Measurements from ENCODE around the gene RAB35. TPM values are rescaled to one million over a fixed set of nuclear protein-coding genes. Genes with fewer than 3 reads are reported as not detected.

Gene RAB35
- total and polyA plus RNA-seq, 2 experiments from 2014 or later = 25.4 to 33.4 TPM

DNA sequence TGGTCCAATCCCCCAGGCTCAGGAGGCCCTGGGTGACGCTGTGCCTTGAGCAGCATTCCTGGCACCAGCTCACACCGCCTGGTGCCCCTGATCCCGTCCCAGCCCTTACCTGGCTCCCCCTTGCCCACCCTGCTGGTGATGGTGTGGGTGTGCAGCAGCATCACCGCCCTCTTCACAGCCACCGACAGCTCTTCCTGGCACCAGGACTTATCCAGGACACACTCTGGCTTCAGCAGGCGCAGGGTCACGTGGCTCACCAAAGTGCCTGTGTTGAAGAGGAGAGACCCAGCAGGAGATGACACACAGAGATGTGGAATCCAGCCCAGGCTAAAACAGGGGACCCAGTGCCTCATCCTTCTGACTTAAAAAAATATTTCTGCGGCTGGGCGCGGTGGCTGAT is 41.8 kb upstream of the RAB35 start:
- Histone ChIP-seq H3K4me3 (no peak overlapping the region), H3K9me3 (ENCODE audit: low read depth) (no peaks in the 10 kb centered on the region), H3K27ac (no peak overlapping the region), H3K27me3 (no peaks in the 10 kb centered on the region), H3K4me1 (ENCODE audit: low read depth) (no peaks in the 10 kb centered on the region), H3K36me3 (peaks cover 76% of the 10 kb centered on the region)
- TF ChIP-seq CTCF (IDR thresholded peaks at IDR 0.05; ENCODE audit: low read depth, low read length) = no peak
- no peak for DNase-seq (ENCODE audit: low read depth in 1 of 2, low spot score in 1 of 2)

- no peaks in the 10 kb centered on the region for H3K9me3 ChIP-seq (ENCODE audit: low read depth)
- no peak for TF ChIP-seq CTCF (IDR thresholded peaks at IDR 0.05; ENCODE audit: low read depth, low read length)
- no peaks in the 10 kb centered on the region for H3K4me1 ChIP-seq (ENCODE audit: low read depth)
- H3K36me3 ChIP-seq = peaks cover 76% of the 10 kb centered on the region
- no peaks in the 10 kb centered on the region for H3K27me3 ChIP-seq
- no peak for DNase-seq (ENCODE audit: low read depth in 1 of 2, low spot score in 1 of 2)
- H3K4me3 ChIP-seq = no peak overlapping the region
- H3K27ac ChIP-seq = no peak overlapping the region
Measured at GRCh38 chr12:120157678-120158077, 41.1 kb upstream of the RAB35 start.

DNA sequence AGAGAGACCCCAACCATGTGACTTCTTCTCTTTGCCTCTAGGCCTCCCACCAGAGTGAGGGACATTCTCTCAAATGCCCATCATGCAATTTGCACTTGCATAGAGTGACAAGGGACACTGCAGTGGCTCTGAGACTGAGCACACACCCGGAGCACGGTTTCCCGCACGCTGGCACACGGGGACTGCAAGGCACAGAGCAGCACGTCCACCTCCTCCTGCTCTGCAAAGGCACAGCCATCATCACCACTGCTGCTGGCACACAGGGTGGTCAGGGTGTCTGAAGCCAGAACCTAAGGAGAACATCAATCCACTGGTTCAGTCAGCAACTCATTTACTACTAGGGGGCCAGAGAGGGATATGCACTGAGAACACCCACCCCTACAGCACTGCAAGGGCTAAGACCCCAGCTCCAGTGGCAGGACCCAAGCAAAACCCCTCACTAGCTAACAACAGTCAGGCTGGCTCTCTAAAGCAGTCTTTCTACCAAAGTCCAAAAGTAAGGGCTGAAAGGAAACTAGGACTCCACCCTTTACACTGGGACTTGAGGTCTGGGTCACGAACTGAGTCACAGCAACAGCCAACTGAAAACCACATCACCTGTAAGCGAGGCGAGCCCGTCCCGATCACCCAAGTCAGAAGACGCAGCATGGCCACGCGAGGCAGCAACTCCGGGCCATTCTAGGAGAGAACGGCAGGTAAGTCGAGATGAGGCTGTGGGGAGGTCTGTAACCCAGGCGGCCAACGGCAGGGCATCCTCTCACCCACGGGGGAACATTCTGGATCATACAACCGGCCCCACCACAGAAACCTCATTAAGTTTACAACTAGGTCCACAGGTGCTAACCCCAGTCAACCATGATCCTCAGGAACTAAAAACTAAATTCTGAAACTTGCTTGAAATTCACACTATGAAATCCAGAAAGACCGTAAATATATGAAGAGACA is 40.0 kb upstream of the RAB35 start:
- Histone ChIP-seq H3K9me3 (ENCODE audit: low read depth) (no peaks in the 10 kb centered on the region), H3K27ac (no peak overlapping the region), H3K4me3 (no peak overlapping the region), H3K27me3 (no peaks in the 10 kb centered on the region), H3K36me3 (peaks cover 71% of the 10 kb centered on the region), H3K4me1 (ENCODE audit: low read depth) (no peaks in the 10 kb centered on the region)
- no peak for TF ChIP-seq CTCF (IDR thresholded peaks at IDR 0.05; ENCODE audit: low read depth, low read length)
- DNase-seq (ENCODE audit: low read depth in 1 of 2, low spot score in 1 of 2) = no peak

DNA sequence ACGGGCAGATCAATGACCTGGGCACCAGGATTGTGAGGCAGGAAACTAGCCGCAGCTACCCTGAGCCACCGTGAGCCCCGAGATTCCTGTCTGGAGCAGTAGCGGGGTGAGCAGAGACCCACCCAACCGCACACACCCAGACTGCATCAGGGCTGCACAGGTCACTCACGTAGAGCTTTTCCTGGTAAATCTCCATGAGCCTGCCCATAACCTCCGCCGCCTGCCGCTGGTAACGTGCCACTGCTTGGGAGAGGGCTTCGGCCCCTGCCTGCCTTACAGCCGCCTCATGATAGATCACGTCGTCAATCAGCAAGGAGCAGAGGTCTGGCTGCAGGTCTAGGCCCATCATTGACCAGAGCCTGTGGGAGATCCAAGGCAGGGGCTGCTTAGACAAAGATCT is 38.5 kb upstream of the RAB35 start:
- no peaks in the 10 kb centered on the region for H3K9me3 ChIP-seq (ENCODE audit: low read depth)
- H3K27me3 ChIP-seq = no peaks in the 10 kb centered on the region
- TF ChIP-seq CTCF (IDR thresholded peaks at IDR 0.05; ENCODE audit: low read depth, low read length) = no peak
- H3K4me3 ChIP-seq = no peak overlapping the region
- H3K27ac ChIP-seq = no peak overlapping the region
- no peak for DNase-seq (ENCODE audit: low read depth in 1 of 2, low spot score in 1 of 2)
- peaks cover 63% of the 10 kb centered on the region for H3K36me3 ChIP-seq
- no peaks in the 10 kb centered on the region for H3K4me1 ChIP-seq (ENCODE audit: low read depth)

DNA sequence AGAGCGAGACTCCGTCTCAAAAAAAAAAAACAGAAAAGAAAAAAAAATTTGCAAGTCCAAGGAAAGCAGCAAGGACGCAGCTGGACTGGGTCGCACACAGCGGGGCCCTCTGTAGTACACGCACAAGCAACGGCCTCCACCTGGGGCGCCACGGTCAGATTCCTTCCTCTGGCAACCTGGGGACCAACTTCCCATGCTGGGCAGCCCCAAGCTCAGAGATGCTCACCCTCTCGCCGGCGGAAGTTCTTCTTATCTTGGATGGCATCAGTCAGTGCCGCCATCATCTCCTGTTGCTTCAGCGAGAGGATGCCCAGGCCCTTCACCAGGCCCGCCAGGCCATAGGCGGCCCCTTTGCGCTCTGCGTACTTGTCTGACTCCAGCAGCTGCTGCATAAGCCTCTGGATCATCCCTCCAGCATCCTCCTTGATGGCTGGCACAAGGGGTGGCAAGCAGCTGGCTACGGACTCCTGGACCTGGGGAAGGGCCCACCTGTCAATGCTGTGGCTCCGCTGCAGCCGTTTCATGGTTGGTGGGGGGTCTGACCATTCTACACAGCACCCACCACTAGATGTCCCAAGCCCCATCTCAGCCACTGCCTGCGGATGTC is 34.5 kb upstream of the RAB35 start:
- no peaks in the 10 kb centered on the region for H3K9me3 ChIP-seq (ENCODE audit: low read depth)
- TF ChIP-seq CTCF (IDR thresholded peaks at IDR 0.05; ENCODE audit: low read depth, low read length) = no peak
- no peaks in the 10 kb centered on the region for H3K27me3 ChIP-seq
- H3K27ac ChIP-seq = no peak overlapping the region
- no peaks in the 10 kb centered on the region for H3K4me1 ChIP-seq (ENCODE audit: low read depth)
- H3K4me3 ChIP-seq = no peak overlapping the region
- no peak for DNase-seq (ENCODE audit: low read depth in 1 of 2, low spot score in 1 of 2)
- peaks cover 71% of the 10 kb centered on the region for H3K36me3 ChIP-seq
